ENCODE measurements around the gene THRB. TPM values are rescaled to one million over a fixed set of nuclear protein-coding genes. Genes with fewer than 3 reads are reported as not detected.
A peak's percentile ranks its signal among the peaks of the same experiment; 100 is the strongest.

Gene THRB
- total and polyA plus RNA-seq, 9 of the 15 experiments (the other 6 are each of a cell fraction or from before 2014, with no cell fraction given), result 1.7 to 14.9 (median 6.9) TPM

DNA sequence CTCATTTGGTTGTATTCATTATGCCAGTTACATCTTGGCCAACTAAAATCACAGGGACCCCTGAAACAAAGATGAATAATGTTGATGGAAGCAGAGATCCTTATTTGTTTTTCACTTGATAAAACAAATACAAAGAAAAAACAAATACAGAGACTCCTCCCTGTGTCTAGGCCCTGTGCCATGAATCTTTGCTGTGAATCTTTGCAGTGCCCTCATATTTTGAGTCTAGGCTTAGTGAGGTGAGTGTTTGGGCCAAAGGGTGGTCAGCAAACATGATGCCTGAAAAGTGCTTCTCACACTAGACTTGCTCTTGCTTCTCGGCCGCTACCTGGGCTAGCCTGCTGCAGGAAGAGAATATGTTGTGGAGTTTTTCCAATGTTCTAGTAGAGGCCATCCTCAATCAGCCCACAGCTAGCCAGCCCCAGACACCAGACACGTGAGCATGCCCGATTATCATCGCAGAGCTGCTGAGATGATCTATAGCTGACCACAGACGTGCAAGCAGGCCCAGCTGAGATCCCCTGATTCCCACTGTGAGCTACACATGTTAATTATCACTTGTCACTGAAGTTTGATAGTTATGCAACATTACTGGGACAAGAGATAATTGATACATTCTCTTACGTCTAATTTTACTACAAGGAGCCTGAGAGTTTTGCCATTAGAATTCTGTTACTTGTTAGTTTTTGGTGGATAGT lies 191.4 kb downstream of the THRB start (continued):
- TF ChIP-seq, protein P1, sequence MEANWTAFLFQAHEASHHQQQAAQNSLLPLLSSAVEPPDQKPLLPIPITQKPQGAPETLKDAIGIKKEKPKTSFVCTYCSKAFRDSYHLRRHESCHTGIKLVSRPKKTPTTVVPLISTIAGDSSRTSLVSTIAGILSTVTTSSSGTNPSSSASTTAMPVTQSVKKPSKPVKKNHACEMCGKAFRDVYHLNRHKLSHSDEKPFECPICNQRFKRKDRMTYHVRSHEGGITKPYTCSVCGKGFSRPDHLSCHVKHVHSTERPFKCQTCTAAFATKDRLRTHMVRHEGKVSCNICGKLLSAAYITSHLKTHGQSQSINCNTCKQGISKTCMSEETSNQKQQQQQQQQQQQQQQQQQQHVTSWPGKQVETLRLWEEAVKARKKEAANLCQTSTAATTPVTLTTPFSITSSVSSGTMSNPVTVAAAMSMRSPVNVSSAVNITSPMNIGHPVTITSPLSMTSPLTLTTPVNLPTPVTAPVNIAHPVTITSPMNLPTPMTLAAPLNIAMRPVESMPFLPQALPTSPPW (CRISPR knock-in tag; IDR thresholded peaks at IDR 0.05), result peak; percentile 37
- TF ChIP-seq NFRKB (IDR thresholded peaks at IDR 0.05; ENCODE audit: low read depth) (no peak), CBX8 (IDR thresholded peaks at IDR 0.05; ENCODE audit: borderline replicate concordance, extremely low read depth, low read depth, low read length, poor library complexity, severe bottlenecking) (no peak), GABPA (tag; conservative IDR thresholded peaks at IDR 0.05; ENCODE audit: low read depth) (no peak), KAT7 (CRISPR knock-in tag; IDR thresholded peaks at IDR 0.05; ENCODE audit: borderline replicate concordance) (no peak), KDM4B (IDR thresholded peaks at IDR 0.05; ENCODE audit: borderline replicate concordance in 2 of 2, low read depth in 1 of 2) (no peak), NCOA6 (IDR thresholded peaks at IDR 0.05) (no peak), PRMT5 (CRISPR knock-in tag; IDR thresholded peaks at IDR 0.05) (no peak), TAL1 (IDR thresholded peaks at IDR 0.05) (peak; percentile 80), NR4A1 (CRISPR knock-in tag; IDR thresholded peaks at IDR 0.05) (no peak), NR4A1 (tag; IDR thresholded peaks at IDR 0.05) (no peak), XRCC5 (IDR thresholded peaks at IDR 0.05; ENCODE audit: low read depth, low read length) (no peak), SIN3B (IDR thresholded peaks at IDR 0.05; ENCODE audit: low read depth) (no peak), RNF2 (IDR thresholded peaks at IDR 0.05) (peak; percentile 55; the same call in 1 of the 2 replicates), NEUROD1 (IDR thresholded peaks at IDR 0.05; ENCODE audit: borderline replicate concordance, low read depth, low read length, partially characterized antibody) (peak; percentile 30)
- TF ChIP-seq, protein P2, sequence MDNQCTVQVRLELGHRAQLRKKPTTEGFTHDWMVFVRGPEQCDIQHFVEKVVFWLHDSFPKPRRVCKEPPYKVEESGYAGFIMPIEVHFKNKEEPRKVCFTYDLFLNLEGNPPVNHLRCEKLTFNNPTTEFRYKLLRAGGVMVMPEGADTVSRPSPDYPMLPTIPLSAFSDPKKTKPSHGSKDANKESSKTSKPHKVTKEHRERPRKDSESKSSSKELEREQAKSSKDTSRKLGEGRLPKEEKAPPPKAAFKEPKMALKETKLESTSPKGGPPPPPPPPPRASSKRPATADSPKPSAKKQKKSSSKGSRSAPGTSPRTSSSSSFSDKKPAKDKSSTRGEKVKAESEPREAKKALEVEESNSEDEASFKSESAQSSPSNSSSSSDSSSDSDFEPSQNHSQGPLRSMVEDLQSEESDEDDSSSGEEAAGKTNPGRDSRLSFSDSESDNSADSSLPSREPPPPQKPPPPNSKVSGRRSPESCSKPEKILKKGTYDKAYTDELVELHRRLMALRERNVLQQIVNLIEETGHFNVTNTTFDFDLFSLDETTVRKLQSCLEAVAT (IDR thresholded peaks at IDR 0.05), result peak in 1 of 2 experiments; percentile 66; a peak in 2 of 4 replicates
- TF ChIP-seq, protein P3, sequence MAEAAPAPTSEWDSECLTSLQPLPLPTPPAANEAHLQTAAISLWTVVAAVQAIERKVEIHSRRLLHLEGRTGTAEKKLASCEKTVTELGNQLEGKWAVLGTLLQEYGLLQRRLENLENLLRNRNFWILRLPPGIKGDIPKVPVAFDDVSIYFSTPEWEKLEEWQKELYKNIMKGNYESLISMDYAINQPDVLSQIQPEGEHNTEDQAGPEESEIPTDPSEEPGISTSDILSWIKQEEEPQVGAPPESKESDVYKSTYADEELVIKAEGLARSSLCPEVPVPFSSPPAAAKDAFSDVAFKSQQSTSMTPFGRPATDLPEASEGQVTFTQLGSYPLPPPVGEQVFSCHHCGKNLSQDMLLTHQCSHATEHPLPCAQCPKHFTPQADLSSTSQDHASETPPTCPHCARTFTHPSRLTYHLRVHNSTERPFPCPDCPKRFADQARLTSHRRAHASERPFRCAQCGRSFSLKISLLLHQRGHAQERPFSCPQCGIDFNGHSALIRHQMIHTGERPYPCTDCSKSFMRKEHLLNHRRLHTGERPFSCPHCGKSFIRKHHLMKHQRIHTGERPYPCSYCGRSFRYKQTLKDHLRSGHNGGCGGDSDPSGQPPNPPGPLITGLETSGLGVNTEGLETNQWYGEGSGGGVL (CRISPR knock-in tag; IDR thresholded peaks at IDR 0.05), result no peak

Measured in K562 (cell line).